MM.1S (cell line): ENCODE measurements around the gene ZNF664.

Experiments
- CTCF ChIP-seq: fragments of 300-600 bp; sonication (generic); IDR thresholded peaks from 2 replicates; pipeline ENCODE4 v1.5.1; 2016; ENCODE audit warnings: antibody characterized with exemption, low read length, mixed read lengths
- EZH2 ChIP-seq: fragments of 300-600 bp; sonication (generic); optimal IDR thresholded peaks from 2 replicates; pipeline ENCODE3; 2017; ENCODE audit warnings: low read depth, mild to moderate bottlenecking, antibody characterized with exemption, low read length, mixed read lengths
- EZH2phosphoT487 ChIP-seq: fragments of 300-600 bp; sonication (generic); IDR thresholded peaks from 2 replicates; pipeline ENCODE4 v1.6.1; 2018; ENCODE audit warnings: antibody characterized with exemption, low read length

- TF ChIP-seq CTCF (no peak), EZH2 (no peak), EZH2phosphoT487 (no peak)
Measured at GRCh38 chr12:123934016-123934620, 38.9 kb upstream of the ZNF664 start.
